Stimulated activated CD4-positive, alpha-beta T cell treated with anti-CD3 and anti-CD28 coated beads, Interleukin-4, amount 100 ng/mL, for 1 hour (primary cell): ENCODE results near the gene LIF.

ENCODE experiments used
- DNase-seq: peaks from one replicate; pipeline ENCODE4 v3.0.0-alpha.2; 2020

Gene LIF

DNA sequence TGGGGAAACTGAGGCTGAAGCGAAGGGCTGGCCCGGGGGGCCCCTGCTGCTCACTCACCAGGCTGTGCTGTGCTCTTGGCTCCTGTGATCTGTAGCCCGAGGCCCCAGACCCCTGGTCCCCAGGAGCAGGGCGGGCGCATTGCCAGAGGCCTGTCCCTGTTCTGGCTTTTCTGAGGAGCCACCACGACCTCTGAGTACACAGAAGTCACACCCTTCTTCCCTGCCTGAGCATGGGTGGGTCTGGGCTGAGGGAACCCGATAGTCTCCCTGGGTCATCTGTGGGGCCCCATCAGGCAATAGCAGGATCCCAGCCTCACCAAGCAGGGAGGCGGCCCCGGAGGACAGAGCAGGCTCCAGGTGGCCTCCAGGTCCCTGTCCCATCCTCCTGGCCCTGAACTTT, 37.6 kb upstream of the LIF start:
- no peak for DNase-seq

DNA sequence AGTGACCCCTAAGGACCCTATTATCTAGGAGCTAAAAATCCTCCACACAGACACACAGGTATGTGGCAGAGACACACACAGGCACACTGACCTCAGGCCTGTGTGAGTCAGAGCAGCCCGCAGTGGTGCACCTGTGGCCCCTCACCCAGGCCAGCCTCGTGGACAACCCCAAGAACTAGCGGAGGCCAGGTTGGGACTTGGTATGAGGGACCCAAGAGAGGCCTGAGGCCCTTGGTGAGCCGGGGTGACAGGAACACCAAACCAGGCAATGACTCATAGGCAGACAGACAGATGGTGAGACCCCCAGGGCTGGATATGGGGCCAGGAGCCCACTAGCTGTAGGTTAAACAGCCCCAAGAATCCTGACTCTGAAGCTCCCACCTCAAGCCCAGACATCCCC, 36.8 kb upstream of the LIF start:
- DNase-seq = no peak

- DNase-seq = no peak
These were observed 36.1 kb upstream of the LIF start for GRCh38 chr22:30282616-30283046.

- no peak for DNase-seq
These were observed 33.9 kb upstream of the LIF start for GRCh38 chr22:30280505-30280904.

DNA sequence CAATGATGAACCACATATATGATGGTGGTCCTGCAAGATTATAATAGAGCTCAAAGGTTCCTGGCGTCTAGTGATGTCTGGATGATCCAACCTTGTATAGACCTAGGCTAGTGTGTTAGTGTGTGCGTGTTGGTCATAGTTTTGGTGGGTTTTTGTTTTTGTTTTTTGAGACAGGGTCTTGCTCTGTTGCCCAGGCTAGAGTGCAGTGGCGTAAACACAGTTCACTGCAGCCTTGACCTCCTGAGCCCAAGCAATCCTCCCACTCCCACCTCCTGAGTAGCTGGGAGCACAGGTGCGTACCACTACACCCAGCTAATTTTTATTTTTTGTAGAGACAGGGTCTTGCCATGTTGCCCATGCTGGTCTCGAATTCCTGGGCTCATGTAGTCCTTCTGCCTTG, 33.4 kb upstream of the LIF start:
- DNase-seq = no peak

DNA sequence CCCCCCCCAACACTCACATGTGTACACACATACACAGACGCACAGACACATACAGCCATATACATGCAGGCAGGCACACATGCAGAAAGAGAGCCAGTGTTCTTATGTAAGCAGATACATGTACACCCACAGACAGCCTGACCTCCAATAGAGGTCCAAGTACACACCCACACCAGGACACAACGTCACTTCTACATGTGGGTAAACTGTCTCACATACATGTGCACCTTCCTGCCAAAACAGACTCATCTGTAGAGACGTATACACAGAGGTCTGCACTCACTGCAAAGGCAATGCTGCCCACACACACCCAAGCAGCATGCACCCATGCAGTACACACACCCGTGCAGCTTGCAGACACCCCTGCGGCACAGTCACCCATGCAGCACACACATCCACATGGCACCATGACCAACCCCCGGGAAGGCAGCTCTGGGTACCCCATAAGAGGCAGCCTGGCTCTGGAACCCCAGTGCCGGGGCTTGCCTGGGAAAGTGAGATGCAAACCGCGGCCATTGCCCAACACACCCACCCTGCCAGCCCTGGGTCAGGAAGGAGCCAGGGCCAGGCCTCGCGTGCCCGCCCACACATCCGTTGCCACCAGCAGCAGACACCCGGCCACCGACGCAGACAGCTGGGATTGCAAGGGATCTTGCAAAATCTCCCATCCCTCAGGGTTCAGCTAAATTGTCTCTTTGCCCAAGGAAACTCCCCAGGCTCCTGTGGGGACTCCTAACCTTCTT, 32.7 kb upstream of the LIF start:
- DNase-seq = no peak

GRCh38 chr22:30277547-30278344, 31.2 kb upstream of the LIF start:
- DNase-seq = no peak

DNA sequence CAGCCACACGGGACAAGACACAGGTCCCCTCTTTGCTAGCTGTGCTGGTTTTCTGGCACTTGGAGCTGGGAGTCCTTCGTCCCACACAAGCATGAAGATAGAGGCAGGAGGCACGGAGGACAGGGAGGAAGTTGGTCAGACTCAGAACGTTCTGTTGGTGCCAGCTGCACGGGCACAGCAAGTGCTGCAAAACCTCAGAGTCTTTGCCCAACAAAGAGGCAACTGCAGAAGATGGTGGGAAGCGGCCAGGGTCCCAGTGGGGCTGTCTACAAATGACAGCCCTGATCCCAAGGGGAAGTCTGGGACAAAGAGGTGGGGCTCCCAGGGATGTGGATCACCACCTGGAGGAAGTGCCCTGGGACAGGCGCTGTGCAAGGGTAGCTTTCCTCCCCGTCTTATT, 29.5 kb upstream of the LIF start:
- no peak for DNase-seq

DNA sequence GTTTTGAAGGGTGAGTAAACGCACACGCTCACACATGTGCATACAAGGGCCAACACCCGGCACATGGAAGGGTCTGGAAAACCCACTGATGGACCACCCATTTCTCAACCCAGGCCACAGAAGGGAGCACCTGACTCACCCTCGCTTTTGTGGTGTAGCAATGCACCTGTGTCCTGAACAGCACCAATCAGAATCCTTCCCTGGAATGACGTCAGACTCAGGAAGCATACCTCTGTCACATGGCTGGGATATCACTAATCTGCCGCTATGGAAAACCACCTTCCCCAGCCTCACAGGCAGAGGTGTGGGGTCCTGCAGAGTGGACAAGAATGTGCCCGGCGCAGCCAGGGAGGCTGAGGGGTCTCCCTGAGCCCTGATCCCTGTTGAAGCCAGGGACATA, 29.1 kb upstream of the LIF start:
- DNase-seq = no peak

- DNase-seq = no peak
These were observed 27.9 kb upstream of the LIF start for GRCh38 chr22:30274437-30274812.

DNA sequence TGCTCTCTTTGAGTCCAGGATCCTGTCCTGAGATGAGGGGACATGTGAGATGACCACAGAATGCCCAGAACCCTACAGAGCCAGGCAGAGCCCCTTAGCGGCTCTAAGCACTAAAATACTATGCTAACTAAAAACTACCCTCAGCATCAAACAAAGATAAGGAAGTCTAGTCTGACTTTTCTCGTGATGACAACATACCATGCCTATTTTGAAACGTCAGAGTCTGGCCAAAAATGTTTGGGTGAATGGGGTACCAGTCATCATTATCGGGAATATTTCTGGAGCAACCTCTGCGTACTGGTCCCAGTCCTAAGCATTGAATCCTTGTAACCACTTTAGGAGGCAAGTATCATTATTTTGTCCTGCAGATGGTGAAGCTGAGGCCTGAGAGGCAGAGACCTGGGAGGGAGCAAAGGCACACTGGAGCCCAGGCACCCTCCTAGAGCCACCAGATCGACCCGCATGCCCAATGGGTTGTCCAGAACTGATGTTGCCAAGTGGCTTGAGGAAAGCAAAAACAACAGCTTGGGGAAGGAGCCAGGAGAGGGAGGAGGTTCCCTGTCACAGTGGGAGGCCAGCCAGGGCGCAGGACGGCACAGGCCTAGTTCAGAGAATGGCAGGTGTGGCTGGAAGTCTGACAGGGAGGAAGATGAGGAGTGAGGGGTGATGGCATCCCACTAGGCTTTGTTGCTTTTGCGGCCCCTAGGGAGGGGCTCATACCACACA, 27.3 kb upstream of the LIF start:
- DNase-seq = no peak

DNA sequence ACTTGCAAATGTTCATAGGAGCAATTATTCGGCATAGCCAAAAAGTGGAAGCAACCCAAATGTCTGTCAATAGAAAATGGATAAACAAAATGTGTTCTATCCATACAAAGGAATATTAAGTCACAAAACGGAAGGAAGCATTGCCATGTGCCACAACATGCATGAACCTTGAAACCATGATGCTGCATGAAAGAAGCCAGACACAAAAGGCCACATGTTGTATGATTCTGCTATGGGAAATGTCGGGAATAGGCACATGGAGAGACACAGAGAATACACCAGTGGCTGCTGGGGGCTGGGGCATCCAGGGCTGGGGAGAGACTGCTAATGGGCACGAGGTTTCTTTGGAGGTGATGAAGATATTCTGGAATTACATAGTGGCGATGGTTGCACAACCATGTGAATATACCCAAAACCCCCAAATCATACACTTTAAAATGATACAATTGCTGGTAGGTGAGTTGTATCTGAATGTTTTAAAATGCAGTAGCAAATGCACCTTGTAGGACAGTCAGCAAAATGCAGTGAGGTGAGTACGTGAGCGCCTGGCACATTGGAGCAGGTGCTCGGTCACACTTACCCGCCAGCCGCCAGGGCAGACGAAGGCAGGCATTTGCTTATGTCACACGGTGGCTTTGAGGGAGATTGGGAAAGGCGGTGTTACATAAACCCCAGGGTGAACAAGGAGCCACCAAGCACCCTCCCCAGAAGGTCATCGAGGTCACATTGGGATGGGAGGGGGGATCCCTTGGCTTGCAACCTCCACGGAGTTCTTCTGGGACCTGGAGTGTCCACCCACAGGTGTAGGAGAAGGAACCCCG, 26.4 kb upstream of the LIF start:
- DNase-seq = no peak

DNA sequence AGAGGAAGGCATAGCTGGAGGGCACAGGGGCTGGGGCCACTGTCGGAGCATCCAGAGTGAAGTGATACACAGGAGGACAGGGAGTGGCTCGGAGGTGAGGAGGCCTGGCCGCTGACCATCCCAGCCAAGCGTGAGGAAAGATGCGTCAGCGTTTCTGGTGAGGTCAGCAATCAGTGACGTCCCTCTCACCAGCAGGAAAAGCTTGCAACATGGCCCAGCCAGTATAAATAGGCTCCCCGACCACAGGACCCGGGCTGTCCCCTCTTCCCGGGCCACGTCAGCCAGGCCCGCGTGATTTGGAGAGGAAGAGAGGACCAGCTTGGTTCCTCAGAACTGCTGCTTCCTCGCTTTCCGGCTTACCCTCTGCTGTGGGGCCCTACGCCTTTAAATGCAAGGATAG, 24.3 kb upstream of the LIF start:
- DNase-seq = no peak

GRCh38 chr22:30268331-30268730, 21.8 kb upstream of the LIF start:
- DNase-seq = no peak

GRCh38 chr22:30267382-30268302, 21.1 kb upstream of the LIF start:
- peak; percentile 43 for DNase-seq

GRCh38 chr22:30266445-30267381, 20.2 kb upstream of the LIF start, which contains the start of gene OSM:
OSM (minus strand) TSS chr22:30266851; CDS start chr22:30266799, 52 bp downstream.
- peak; percentile 54 for DNase-seq

DNA sequence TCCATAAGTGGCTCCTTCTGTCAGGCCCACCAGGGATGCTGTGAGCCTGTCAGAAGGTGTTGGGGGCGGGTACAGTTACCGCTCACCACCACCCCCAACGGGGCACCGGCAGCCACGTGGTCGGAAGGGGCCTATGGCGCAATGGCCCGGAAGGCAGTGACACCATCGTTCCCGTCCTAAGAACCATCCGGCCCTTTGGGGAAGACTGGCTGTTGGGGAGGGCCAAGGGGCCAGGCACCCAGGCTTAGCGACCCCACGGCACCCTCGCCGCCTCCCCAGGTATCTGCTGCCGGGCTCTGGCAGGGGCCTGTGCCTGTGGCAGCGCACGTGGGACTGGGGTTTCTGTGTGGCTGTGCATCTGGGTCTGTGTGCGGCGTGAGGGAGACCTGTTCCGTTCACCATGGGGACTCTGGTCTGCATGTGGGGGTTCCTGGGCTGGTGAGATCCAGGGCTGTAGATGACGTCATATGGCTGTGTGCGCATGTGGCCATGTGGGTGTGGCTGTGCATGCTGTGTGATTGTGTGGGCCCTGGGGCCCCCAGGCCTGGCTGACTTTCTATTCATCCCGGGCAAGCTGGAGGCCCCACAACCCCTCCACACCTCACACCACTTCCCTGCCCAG, 19.4 kb upstream of the LIF start:
- peak; percentile 84 for DNase-seq

DNA sequence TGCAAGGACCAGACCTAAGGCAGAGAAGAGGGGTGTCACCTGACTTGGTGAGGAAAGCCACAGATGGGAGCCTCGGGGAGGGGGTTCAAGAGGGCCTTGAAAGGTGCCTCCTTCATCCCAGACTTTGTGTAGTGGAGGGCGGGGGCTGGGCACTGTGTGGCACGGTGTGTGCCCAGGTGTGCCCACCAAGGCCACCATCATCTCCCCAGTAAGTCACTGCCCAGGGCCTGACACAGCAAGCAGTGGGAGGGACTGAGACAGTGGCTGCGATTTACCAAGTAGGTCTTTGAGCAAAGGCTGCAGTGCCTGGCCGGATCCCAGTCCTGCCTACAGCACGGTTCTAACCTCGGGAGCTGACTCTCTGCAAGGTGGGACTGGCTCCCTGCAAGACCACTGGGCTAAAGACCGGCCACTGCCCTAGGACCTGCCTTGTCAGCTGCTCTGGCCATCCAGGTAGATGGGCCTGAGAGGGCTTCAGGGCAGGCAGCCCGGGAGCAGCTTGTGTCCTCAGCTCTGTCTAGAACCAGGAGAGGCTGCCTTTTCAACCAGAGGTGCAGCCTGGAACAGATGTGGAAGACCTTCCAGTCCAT, 18.7 kb upstream of the LIF start:
- DNase-seq = no peak

DNA sequence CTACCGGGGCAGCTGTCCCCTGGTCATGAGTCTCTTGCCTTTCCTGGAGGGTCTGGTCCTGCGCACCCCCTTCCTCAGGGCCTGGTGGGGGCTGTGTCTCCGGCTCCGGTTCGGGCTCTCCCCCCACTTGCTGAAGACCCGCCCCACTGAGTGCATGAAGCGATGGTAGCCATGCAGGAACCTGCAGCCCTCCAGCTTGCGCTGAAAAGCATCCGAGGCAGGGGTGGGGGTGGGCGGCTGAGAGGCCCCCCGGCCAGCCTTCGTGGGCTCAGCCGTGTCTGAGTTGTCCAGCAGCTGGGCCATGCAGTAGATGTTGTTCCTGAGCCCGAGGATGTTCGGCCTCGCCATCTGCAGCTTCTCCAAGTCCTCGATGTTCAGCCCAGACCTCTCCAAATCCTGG, 17.3 kb upstream of the LIF start:
- DNase-seq = no peak
